HEK293 (cell line): Measurements from ENCODE around the gene TRIM44.
"Not testable (repeated sequence)": the region's sequence is repeated elsewhere in the genome, so short reads cannot be mapped to it uniquely, and the experiment has no call there.

Source experiments
- CTCF ChIA-PET: fragments of 350-600 bp; formaldehyde crosslinking; extraction: SDS; loops from one replicate; lab custom pipeline; 2021; ENCODE audit warnings: antibody characterized with exemption; lab: Yijun Ruan, JAX
- POLR2A ChIA-PET: fragments of 300-600 bp; formaldehyde crosslinking; extraction: SDS; loops from one replicate; lab custom pipeline; 2020; ENCODE audit warnings: antibody characterized with exemption, inconsistent platforms; lab: Yijun Ruan, JAX
- H3K27ac ChIP-seq: fragments of 200-500 bp; sonication (Bioruptor generic); 2 replicates; pipeline ENCODE4 v1.5.1; 2014; ENCODE audit warnings: low read depth, low read length, control low read depth, inconsistent platforms; ENCODE audit errors: extremely low read depth
- H3K36me3 ChIP-seq, 2 experiments: fragments of 200-500 bp in 1 of 2; sonication (Bioruptor generic) in 1 of 2; 1 replicate in 1 of 2; 2 replicates in 1 of 2; pipeline ENCODE4 v1.5.1; 2014 to 2017; ENCODE audit warnings: inconsistent platforms in 2 of 2, low read length in 2 of 2; ENCODE audit not compliant: control insufficient read depth in 2 of 2, insufficient read depth in 1 of 2
- H3K4me1 ChIP-seq: fragments of 200-500 bp; sonication (Bioruptor generic); 2 replicates; pipeline ENCODE4 v1.5.1; 2014; ENCODE audit warnings: mild to moderate bottlenecking, low read length, inconsistent platforms; ENCODE audit not compliant: control insufficient read depth, insufficient read depth
- H3K4me3 ChIP-seq: 2 replicates; pipeline ENCODE4 v1.5.1; 2011; ENCODE audit warnings: low read depth, mild to moderate bottlenecking, control low read depth, low read length, moderate library complexity
- H3K9me3 ChIP-seq: fragments of 200-500 bp; sonication (Bioruptor generic); 2 replicates; pipeline ENCODE4 v1.5.1; 2014; ENCODE audit warnings: low read depth, low read length, inconsistent platforms; ENCODE audit not compliant: control insufficient read depth, insufficient read depth
- KLF16 ChIP-seq: fragments of 450-650 bp; formaldehyde crosslinking; IDR thresholded peaks from 2 replicates; pipeline ENCODE4 v1.5.1; 2017; ENCODE audit warnings: missing biosample characterization, missing genetic modification characterization
- PRDM1 ChIP-seq: fragments of 450-650 bp; formaldehyde crosslinking; IDR thresholded peaks from 2 replicates; pipeline ENCODE4; 2016; ENCODE audit warnings: missing biosample characterization, missing genetic modification characterization
- YY1 ChIP-seq: fragments of 450-650 bp; formaldehyde crosslinking; IDR thresholded peaks from 2 replicates; pipeline ENCODE4 v1.5.1; 2018; ENCODE audit warnings: missing biosample characterization, missing genetic modification characterization
- ZFHX2 ChIP-seq: fragments of 450-650 bp; formaldehyde crosslinking; conservative IDR thresholded peaks from 2 replicates; pipeline ENCODE4 v1.5.1; 2016; ENCODE audit warnings: missing biosample characterization, missing genetic modification characterization
- ZFP3 ChIP-seq: fragments of 450-650 bp; formaldehyde crosslinking; IDR thresholded peaks from 2 replicates; pipeline ENCODE4 v1.5.1; 2016; ENCODE audit warnings: low read depth, missing biosample characterization, missing genetic modification characterization
- ZNF146 ChIP-seq: fragments of 450-650 bp; formaldehyde crosslinking; IDR thresholded peaks from 2 replicates; pipeline ENCODE4 v1.5.1; 2016; ENCODE audit warnings: missing biosample characterization, missing genetic modification characterization
- ZNF223 ChIP-seq: fragments of 450-650 bp; formaldehyde crosslinking; IDR thresholded peaks from 2 replicates; pipeline ENCODE4 v1.5.1; 2016; ENCODE audit warnings: missing biosample characterization, missing genetic modification characterization
- ZNF23 ChIP-seq: fragments of 450-650 bp; formaldehyde crosslinking; IDR thresholded peaks from 2 replicates; pipeline ENCODE4 v1.5.1; 2016; ENCODE audit warnings: missing biosample characterization, missing genetic modification characterization, borderline replicate concordance
- ZNF280D ChIP-seq: fragments of 450-650 bp; formaldehyde crosslinking; IDR thresholded peaks from 2 replicates; pipeline ENCODE4 v1.5.1; 2016; ENCODE audit warnings: missing biosample characterization, missing genetic modification characterization
- ZNF426 ChIP-seq: fragments of 450-650 bp; formaldehyde crosslinking; IDR thresholded peaks from 2 replicates; pipeline ENCODE4 v1.5.1; 2017; ENCODE audit warnings: missing biosample characterization, missing genetic modification characterization, mild to moderate bottlenecking, inconsistent platforms, moderate library complexity
- ZNF48 ChIP-seq: fragments of 450-650 bp; formaldehyde crosslinking; IDR thresholded peaks from 2 replicates; pipeline ENCODE4 v1.5.1; 2016; ENCODE audit warnings: missing biosample characterization, missing genetic modification characterization
- ZNF501 ChIP-seq: fragments of 450-650 bp; formaldehyde crosslinking; IDR thresholded peaks from 2 replicates; pipeline ENCODE4 v1.5.1; 2016; ENCODE audit warnings: missing biosample characterization, missing genetic modification characterization
- ZNF560 ChIP-seq: fragments of 450-650 bp; formaldehyde crosslinking; IDR thresholded peaks from 2 replicates; pipeline ENCODE4 v1.5.1; 2017; ENCODE audit warnings: missing biosample characterization, missing genetic modification characterization, borderline replicate concordance
- ZNF561 ChIP-seq: fragments of 450-650 bp; IDR thresholded peaks from 2 replicates; pipeline ENCODE4 v1.5.1; 2018; ENCODE audit warnings: missing biosample characterization, missing genetic modification characterization, borderline replicate concordance
- ZNF660 ChIP-seq: fragments of 450-650 bp; IDR thresholded peaks from 2 replicates; pipeline ENCODE4 v1.5.1; 2018; ENCODE audit warnings: missing biosample characterization, mild to moderate bottlenecking, missing genetic modification characterization
- ZNF677 ChIP-seq: fragments of 450-650 bp; IDR thresholded peaks from 2 replicates; pipeline ENCODE4 v1.5.0; 2018; ENCODE audit warnings: missing biosample characterization, mild to moderate bottlenecking, missing genetic modification characterization, moderate library complexity
- ZNF843 ChIP-seq: fragments of 450-650 bp; formaldehyde crosslinking; IDR thresholded peaks from 2 replicates; pipeline ENCODE4 v1.5.1; 2016; ENCODE audit warnings: missing biosample characterization, missing genetic modification characterization
- TF ChIP-seq, protein P1 (sequence below): fragments of 450-650 bp; formaldehyde crosslinking; IDR thresholded peaks from 2 replicates; pipeline ENCODE4 v1.5.1; 2016; ENCODE audit warnings: missing biosample characterization, missing genetic modification characterization
- TF ChIP-seq, protein P2 (sequence below): fragments of 450-650 bp; formaldehyde crosslinking; IDR thresholded peaks from 2 replicates; pipeline ENCODE4 v1.5.1; 2016; ENCODE audit warnings: missing biosample characterization, missing genetic modification characterization

TRIM44 gene

GRCh38 chr11:35771722-35772121, 109.1 kb downstream of the TRIM44 start (continued):
- TF ChIP-seq ZNF843 (tag by site-specific recombination) (no peak), ZNF660 (tag by site-specific recombination) (no peak)

DNA sequence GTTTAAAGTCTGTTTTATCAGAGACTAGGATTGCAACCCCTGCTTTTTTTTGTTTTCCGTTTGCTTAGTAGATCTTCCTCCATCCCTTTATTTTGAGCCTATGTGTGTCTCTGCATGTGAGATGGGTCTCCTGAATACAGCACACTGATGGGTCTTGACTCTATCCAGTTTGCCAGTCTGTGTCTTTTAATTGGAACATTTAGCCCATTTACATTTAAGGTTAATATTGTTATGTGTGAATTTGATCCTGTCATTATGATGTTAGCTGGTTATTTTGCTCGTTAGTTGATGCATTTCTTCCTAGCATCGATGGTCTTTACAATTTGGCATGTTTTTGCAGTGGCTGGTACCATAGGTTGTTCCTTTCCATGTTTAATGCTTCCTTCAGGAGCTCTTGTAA, 114.7 kb downstream of the TRIM44 start:
- H3K9me3 ChIP-seq, CTCF ChIA-PET, POLR2A ChIA-PET, H3K4me1 ChIP-seq, H3K36me3 ChIP-seq, H3K27ac ChIP-seq, H3K4me3 ChIP-seq: not testable (repeated sequence)

DNA sequence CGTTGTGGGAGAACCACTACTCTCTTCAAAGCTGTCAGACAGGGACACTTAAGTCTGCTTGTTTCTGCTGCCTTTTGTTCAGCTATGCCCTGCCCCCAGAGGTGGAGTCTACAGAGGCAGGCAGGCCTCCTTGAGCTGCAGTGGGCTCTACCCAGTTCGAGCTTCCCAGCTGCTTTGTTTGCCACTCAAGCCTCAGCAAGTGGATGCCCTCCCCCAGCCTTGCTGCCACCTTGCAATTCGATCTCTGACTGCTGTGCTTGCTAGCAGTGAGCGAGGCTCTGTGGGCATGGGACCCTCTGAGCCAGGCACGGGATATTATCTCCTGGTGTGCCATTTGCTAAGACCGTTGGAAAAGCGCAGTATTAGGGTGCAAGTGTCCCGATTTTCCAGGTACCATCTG, 116.4 kb downstream of the TRIM44 start:
- H3K36me3 ChIP-seq, POLR2A ChIA-PET, H3K4me1 ChIP-seq, H3K9me3 ChIP-seq, H3K4me3 ChIP-seq, H3K27ac ChIP-seq: not testable (repeated sequence)
- CTCF ChIA-PET = interaction anchor here (1.9 kb wide), 1 partner anchor 43 kb away, joined by 5 read pairs; no protein-coding TSS in a partner anchor

GRCh38 chr11:35779409-35779808, 116.8 kb downstream of the TRIM44 start:
- H3K4me3 ChIP-seq = no peak overlapping the region
- ChIA-PET CTCF (interaction anchor here (1.9 kb wide), 1 partner anchor 43 kb away, joined by 5 read pairs; no protein-coding TSS in a partner anchor), POLR2A (no interaction called here)
- no peaks in the 10 kb centered on the region for H3K9me3 ChIP-seq
- TF ChIP-seq, protein P1, sequence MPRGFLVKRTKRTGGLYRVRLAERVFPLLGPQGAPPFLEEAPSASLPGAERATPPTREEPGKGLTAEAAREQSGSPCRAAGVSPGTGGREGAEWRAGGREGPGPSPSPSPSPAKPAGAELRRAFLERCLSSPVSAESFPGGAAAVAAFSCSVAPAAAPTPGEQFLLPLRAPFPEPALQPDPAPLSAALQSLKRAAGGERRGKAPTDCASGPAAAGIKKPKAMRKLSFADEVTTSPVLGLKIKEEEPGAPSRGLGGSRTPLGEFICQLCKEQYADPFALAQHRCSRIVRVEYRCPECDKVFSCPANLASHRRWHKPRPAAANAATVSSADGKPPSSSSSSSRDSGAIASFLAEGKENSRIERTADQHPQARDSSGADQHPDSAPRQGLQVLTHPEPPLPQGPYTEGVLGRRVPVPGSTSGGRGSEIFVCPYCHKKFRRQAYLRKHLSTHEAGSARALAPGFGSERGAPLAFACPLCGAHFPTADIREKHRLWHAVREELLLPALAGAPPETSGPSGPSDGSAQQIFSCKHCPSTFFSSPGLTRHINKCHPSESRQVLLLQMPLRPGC = no peak
- no peak for TF ChIP-seq YY1 (tag by site-specific recombination)
- TF ChIP-seq ZNF280D (tag by site-specific recombination) = no peak
- no peaks in the 10 kb centered on the region for H3K4me1 ChIP-seq
- no peaks in the 10 kb centered on the region for H3K36me3 ChIP-seq
- no peak overlapping the region for H3K27ac ChIP-seq

DNA sequence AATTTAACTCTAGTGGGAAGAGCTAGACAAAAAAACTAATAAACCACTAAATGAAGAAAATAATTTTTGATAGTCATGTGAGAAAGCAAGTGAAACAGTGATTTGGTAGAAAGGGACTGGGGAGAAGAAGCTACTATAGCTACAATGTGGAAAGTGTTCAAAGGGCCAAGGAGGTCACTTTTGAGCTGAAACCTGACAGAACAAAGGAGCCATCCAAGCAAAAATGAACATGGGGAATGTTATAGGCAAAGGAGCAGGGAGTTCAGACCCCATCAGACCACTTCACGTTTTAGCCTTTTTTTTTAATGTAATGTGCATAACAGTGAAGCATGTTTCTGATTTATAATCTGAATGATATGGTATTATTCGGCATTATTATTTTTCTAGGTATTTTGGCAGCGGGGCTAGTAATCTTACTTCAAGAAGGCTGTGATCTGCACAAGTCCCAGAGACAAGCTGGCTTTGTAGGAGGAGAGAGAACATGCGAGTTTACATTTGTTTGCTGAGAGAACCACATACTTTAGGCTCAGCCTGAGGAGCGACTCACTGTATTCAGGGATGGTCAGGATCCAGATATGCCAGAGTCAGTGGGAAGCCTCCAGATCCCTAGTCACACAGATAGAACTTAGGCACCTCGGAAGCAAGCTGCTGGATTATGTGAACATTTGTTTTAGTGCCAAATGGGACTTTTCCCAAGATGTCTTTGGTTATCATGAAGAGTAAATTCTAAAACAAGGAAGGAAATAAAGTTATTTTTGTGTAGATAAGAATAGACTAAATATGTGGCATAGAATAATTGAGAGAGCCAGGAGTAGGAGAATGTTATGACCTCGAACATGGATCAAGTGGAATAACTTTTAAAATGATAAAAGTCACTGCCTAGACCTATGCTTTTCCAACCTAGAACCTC, 118.6 kb downstream of the TRIM44 start:
- H3K9me3 ChIP-seq = no peaks in the 10 kb centered on the region
- no peak overlapping the region for H3K27ac ChIP-seq
- H3K4me3 ChIP-seq = no peak overlapping the region
- no peak for TF ChIP-seq ZNF501 (tag by site-specific recombination)
- no peak for TF ChIP-seq ZNF23 (tag by site-specific recombination)
- no peak for TF ChIP-seq ZNF48
- TF ChIP-seq ZNF426 (tag by site-specific recombination) = no peak
- no peak for TF ChIP-seq ZNF677
- TF ChIP-seq ZNF561 (tag by site-specific recombination) = no peak
- no peak for TF ChIP-seq PRDM1
- no peak for TF ChIP-seq ZNF560 (tag by site-specific recombination)
- TF ChIP-seq ZFP3 (tag by site-specific recombination) = no peak
- TF ChIP-seq, protein P2, sequence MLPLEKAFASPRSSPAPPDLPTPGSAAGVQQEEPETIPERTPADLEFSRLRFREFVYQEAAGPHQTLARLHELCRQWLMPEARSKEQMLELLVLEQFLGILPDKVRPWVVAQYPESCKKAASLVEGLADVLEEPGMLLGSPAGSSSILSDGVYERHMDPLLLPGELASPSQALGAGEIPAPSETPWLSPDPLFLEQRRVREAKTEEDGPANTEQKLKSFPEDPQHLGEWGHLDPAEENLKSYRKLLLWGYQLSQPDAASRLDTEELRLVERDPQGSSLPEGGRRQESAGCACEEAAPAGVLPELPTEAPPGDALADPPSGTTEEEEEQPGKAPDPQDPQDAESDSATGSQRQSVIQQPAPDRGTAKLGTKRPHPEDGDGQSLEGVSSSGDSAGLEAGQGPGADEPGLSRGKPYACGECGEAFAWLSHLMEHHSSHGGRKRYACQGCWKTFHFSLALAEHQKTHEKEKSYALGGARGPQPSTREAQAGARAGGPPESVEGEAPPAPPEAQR (tag by site-specific recombination) = no peak
- TF ChIP-seq KLF16 (tag by site-specific recombination) = no peak
- no peak for TF ChIP-seq ZNF146 (tag by site-specific recombination)
- no peak for TF ChIP-seq ZFHX2 (tag by site-specific recombination)
- TF ChIP-seq ZNF223 = no peak
- TF ChIP-seq, all 188 proteins: peak for 0
- Histone ChIP-seq H3K36me3 (no peaks in the 10 kb centered on the region), H3K4me1 (no peaks in the 10 kb centered on the region)
- POLR2A ChIA-PET = no interaction called here
- CTCF ChIA-PET = interaction anchor here (0.7 kb wide), 1 partner anchor 1216 kb away, joined by 4 read pairs; no protein-coding TSS in a partner anchor
